Liver (tissue), 3 donors: ENCODE data around the gene ARHGAP10.

ENCODE experiments used
- CTCF ChIP-seq: fragments of 150-350 bp; IDR thresholded peaks from 2 replicates; pipeline ENCODE4 v1.5.1; 2017; ENCODE audit warnings: improper control_type of control experiment, low read depth, low read length; ENCODE audit not compliant: missing input control
- RXRA ChIP-seq, 2 donors: IDR thresholded peaks; 2 replicates each; pipeline ENCODE4 v1.6.1; 2017 to 2018; ENCODE audit warnings: antibody characterized with exemption in 2 of 2, mild to moderate bottlenecking in 1 of 2
- donor health status: healthy.
- donor health status: healthy.

- TF ChIP-seq CTCF = no peak
- no peak for TF ChIP-seq RXRA (IDR thresholded peaks at IDR 0.05)
Measured at GRCh38 chr4:147862043-147862692, 130.3 kb downstream of the ARHGAP10 start.
